Activated gamma-delta T cell (primary cell): ENCODE measurements around the gene SH3TC2.

Source experiments
- DNase-seq: peaks from one replicate; lab custom pipeline; 2025; lab: John Stamatoyannopoulos, UW

Gene SH3TC2

GRCh38 chr5:148970876-148971275 lies 92.0 kb downstream of the SH3TC2 start:
- no peak for DNase-seq

GRCh38 chr5:148970228-148970627 lies 92.6 kb downstream of the SH3TC2 start:
- no peak for DNase-seq

- no peak for DNase-seq
Measured at GRCh38 chr5:148969291-148969690, 93.6 kb downstream of the SH3TC2 start.

GRCh38 chr5:148968311-148968710 lies 94.6 kb downstream of the SH3TC2 start:
- DNase-seq: no peak

- DNase-seq: no peak
Measured at GRCh38 chr5:148967783-148968182, 95.1 kb downstream of the SH3TC2 start.

GRCh38 chr5:148966938-148967337 lies 95.9 kb downstream of the SH3TC2 start:
- no peak for DNase-seq

- no peak for DNase-seq
Measured at GRCh38 chr5:148966348-148966747, 96.5 kb downstream of the SH3TC2 start.

- DNase-seq: no peak
Measured at GRCh38 chr5:148965511-148966265, 97.2 kb downstream of the SH3TC2 start.

- no peak for DNase-seq
Measured at GRCh38 chr5:148963664-148964063, 99.2 kb downstream of the SH3TC2 start.

- DNase-seq: no peak
Measured at GRCh38 chr5:148962761-148963324, 100.0 kb downstream of the SH3TC2 start.

GRCh38 chr5:148962200-148962550 lies 100.7 kb downstream of the SH3TC2 start:
- no peak for DNase-seq

- no peak for DNase-seq
Measured at GRCh38 chr5:148961261-148962199, 101.3 kb downstream of the SH3TC2 start.

- no peak for DNase-seq
Measured at GRCh38 chr5:148960070-148960769, 102.6 kb downstream of the SH3TC2 start.

- DNase-seq: no peak
Measured at GRCh38 chr5:148957591-148958202, 105.2 kb downstream of the SH3TC2 start.

GRCh38 chr5:148956477-148957385 lies 106.1 kb downstream of the SH3TC2 start:
- DNase-seq: no peak
